Parathyroid adenoma (tissue), 2 donors: ENCODE data around the gene ALDH1L2.

Source experiments
- H2AFZ ChIP-seq: fragments of 300-600 bp; sonication (generic); one replicate; pipeline ENCODE4 v1.7.0; 2017; ENCODE audit warnings: antibody characterized with exemption, mild to moderate bottlenecking
- H3K27ac ChIP-seq: fragments of 300-600 bp; sonication (generic); one replicate; pipeline ENCODE4 v1.7.0; 2017
- H3K27me3 ChIP-seq: fragments of 300-600 bp; sonication (generic); one replicate; pipeline ENCODE4 v1.7.0; 2017; ENCODE audit warnings: low read length; ENCODE audit not compliant: control insufficient read depth, insufficient read depth
- H3K36me3 ChIP-seq: fragments of 300-600 bp; sonication (generic); one replicate; pipeline ENCODE4 v1.7.0; 2017; ENCODE audit warnings: low read length; ENCODE audit not compliant: control insufficient read depth, insufficient read depth
- H3K4me1 ChIP-seq: fragments of 300-600 bp; sonication (generic); one replicate; pipeline ENCODE4 v1.7.0; 2017; ENCODE audit warnings: control low read depth
- H3K4me2 ChIP-seq: fragments of 300-600 bp; sonication (generic); one replicate; pipeline ENCODE4 v1.7.0; 2017; ENCODE audit warnings: low read length
- H3K4me3 ChIP-seq: fragments of 300-600 bp; sonication (generic); one replicate; pipeline ENCODE4 v1.7.0; 2017; ENCODE audit warnings: low read depth, low read length
- H3K79me2 ChIP-seq: fragments of 300-600 bp; sonication (generic); one replicate; pipeline ENCODE4 v1.7.0; 2017; ENCODE audit warnings: control low read depth
- H3K9ac ChIP-seq: fragments of 300-600 bp; sonication (generic); one replicate; pipeline ENCODE4 v1.7.0; 2017; ENCODE audit warnings: mild to moderate bottlenecking
- H3K9me3 ChIP-seq: fragments of 300-600 bp; sonication (generic); one replicate; pipeline ENCODE4 v1.7.0; 2017; ENCODE audit warnings: low read length; ENCODE audit not compliant: control insufficient read depth
- TF ChIP-seq, protein P1 (sequence below): fragments of 300-600 bp; sonication (generic); IDR thresholded peaks from one replicate; pipeline ENCODE4 v1.7.0; 2017; ENCODE audit warnings: antibody characterized with exemption, mild to moderate bottlenecking
- donor health status: primary hyperparathyroidism.

Gene ALDH1L2

GRCh38 chr12:104976703-104977102, 107.6 kb downstream of the ALDH1L2 start:
- H3K9me3 ChIP-seq, result no peaks in the 10 kb centered on the region
- no peaks in the 10 kb centered on the region for H3K27me3 ChIP-seq
- no peak overlapping the region for H3K9ac ChIP-seq
- no peak overlapping the region for H3K4me2 ChIP-seq
- H3K36me3 ChIP-seq, result no peaks in the 10 kb centered on the region
- no peaks in the 10 kb centered on the region for H3K79me2 ChIP-seq
- no peaks in the 10 kb centered on the region for H3K4me1 ChIP-seq
- no peak overlapping the region for H3K4me3 ChIP-seq
- no peak overlapping the region for H3K27ac ChIP-seq
- TF ChIP-seq, protein P1, sequence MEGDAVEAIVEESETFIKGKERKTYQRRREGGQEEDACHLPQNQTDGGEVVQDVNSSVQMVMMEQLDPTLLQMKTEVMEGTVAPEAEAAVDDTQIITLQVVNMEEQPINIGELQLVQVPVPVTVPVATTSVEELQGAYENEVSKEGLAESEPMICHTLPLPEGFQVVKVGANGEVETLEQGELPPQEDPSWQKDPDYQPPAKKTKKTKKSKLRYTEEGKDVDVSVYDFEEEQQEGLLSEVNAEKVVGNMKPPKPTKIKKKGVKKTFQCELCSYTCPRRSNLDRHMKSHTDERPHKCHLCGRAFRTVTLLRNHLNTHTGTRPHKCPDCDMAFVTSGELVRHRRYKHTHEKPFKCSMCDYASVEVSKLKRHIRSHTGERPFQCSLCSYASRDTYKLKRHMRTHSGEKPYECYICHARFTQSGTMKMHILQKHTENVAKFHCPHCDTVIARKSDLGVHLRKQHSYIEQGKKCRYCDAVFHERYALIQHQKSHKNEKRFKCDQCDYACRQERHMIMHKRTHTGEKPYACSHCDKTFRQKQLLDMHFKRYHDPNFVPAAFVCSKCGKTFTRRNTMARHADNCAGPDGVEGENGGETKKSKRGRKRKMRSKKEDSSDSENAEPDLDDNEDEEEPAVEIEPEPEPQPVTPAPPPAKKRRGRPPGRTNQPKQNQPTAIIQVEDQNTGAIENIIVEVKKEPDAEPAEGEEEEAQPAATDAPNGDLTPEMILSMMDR, result no peak
- no peak overlapping the region for H2AFZ ChIP-seq

- no peak overlapping the region for H3K4me2 ChIP-seq
- H3K27me3 ChIP-seq, result no peaks in the 10 kb centered on the region
- TF ChIP-seq, protein P1, result no peak
Observed at GRCh38 chr12:104975587-104976343, 108.5 kb downstream of the ALDH1L2 start.

GRCh38 chr12:104974626-104975290, 109.5 kb downstream of the ALDH1L2 start:
- Histone ChIP-seq H3K4me1 (no peaks in the 10 kb centered on the region), H2AFZ (no peak overlapping the region), H3K27ac (no peak overlapping the region), H3K9ac (no peak overlapping the region), H3K79me2 (no peaks in the 10 kb centered on the region), H3K4me3 (no peak overlapping the region), H3K27me3 (no peaks in the 10 kb centered on the region), H3K36me3 (no peaks in the 10 kb centered on the region), H3K4me2 (no peak overlapping the region), H3K9me3 (no peaks in the 10 kb centered on the region)
- TF ChIP-seq, protein P1, result no peak

More at GRCh38 chr12:104975587-104976343, 108.5 kb downstream of the ALDH1L2 start:
- Histone ChIP-seq H3K9me3 (no peaks in the 10 kb centered on the region), H3K79me2 (no peaks in the 10 kb centered on the region), H3K27ac (no peak overlapping the region), H3K9ac (no peak overlapping the region), H3K4me1 (no peaks in the 10 kb centered on the region), H2AFZ (no peak overlapping the region), H3K4me3 (no peak overlapping the region), H3K36me3 (no peaks in the 10 kb centered on the region)

DNA sequence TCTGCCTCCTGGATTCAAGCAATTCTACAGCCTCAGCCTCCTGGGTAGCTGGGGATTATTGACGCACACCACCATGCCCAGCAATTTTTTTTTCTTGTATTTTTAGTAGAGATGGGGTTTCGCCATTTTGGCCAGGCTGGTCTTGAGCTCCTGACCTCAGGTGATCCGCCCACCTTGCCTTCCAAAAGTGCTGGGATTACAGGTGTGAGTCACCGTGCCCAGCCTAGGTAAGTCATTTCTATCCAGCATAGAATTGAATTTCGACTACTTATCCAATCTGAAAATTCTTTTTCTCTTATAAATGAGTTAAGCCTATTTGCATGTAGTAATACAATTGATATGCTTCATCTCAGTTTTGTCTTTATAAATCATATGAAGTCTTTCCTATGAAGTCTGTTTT, 111.0 kb downstream of the ALDH1L2 start:
- no peaks in the 10 kb centered on the region for H3K4me1 ChIP-seq
- H3K27ac ChIP-seq, result no peak overlapping the region
- TF ChIP-seq, protein P1, result no peak
- H3K4me3 ChIP-seq, result no peak overlapping the region
- H3K36me3 ChIP-seq, result no peaks in the 10 kb centered on the region
- H3K4me2 ChIP-seq, result no peak overlapping the region
- no peak overlapping the region for H2AFZ ChIP-seq
- no peaks in the 10 kb centered on the region for H3K9me3 ChIP-seq
- no peaks in the 10 kb centered on the region for H3K27me3 ChIP-seq
- H3K79me2 ChIP-seq, result no peaks in the 10 kb centered on the region
- no peak overlapping the region for H3K9ac ChIP-seq
